LHCN-M2 (cell line): ENCODE data around the gene CEP295NL. TPM values are rescaled to one million over a fixed set of nuclear protein-coding genes. Genes with fewer than 3 reads are reported as not detected.
"Not testable (repeated sequence)": the region's sequence is repeated elsewhere in the genome, so short reads cannot be mapped to it uniquely, and the experiment has no call there.

Experiments used
- DNase-seq: peaks from one replicate; pipeline ENCODE4 v3.0.0-alpha.2; 2012; ENCODE audit warnings: low read depth
- total RNA-seq: library from RNA; depleted of rRNA; stranded (reverse); fragments of >200 nt; gene quantifications from 2 replicates; pipeline ENCODE4 v1.2.3, GENCODE V29; 2014

Gene CEP295NL
- total RNA-seq, 1 experiment from 2014 or later = 0.17 TPM

DNA sequence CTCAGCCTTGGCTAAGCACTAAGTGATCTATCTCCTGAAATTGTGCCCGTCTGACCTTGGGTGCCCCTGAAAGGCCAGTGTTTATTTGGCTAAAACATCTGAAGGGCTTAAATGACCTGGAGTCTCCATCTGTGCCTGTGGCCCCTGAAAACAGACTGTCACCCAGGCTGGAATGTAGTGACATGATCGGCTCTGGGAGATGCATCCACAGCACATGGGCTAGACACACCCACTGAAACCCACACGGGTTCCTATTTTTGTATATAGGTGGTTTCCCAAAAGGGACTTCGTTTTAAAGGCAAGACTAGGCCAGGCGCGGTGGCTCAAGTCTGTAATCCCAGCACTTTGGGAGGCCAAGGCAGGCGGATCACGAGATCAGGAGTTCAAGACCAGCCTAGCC is 13.5 kb downstream of the CEP295NL start:
- DNase-seq = no peak

DNA sequence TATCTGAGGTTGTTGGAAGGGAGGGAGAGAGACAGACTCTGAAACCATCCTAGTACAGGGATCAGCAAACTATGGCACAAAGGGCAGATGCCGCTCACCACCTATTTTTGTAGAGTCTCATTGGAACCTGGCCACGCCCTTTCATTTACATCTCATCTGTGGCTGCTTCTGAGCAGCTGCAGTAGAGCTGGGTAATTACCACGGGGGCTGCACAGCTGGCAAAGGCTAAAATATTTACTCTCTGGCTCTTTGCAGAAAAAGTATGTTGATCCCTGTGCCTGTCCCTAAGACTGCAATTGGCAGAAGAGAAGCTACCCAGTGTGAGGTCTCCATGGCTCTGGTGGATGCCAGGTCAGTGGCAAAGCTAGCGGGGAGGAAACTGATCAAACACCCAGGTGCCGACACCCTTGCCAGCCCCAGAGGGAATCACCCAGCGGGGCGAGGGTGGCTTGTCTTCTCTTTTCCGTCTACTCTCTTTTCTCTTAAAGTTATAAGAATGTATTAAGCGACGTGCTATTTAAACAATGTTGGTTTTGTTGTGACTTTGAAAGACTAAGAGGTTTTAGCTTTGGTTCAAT is 14.0 kb downstream of the CEP295NL start:
- no peak for DNase-seq

DNA sequence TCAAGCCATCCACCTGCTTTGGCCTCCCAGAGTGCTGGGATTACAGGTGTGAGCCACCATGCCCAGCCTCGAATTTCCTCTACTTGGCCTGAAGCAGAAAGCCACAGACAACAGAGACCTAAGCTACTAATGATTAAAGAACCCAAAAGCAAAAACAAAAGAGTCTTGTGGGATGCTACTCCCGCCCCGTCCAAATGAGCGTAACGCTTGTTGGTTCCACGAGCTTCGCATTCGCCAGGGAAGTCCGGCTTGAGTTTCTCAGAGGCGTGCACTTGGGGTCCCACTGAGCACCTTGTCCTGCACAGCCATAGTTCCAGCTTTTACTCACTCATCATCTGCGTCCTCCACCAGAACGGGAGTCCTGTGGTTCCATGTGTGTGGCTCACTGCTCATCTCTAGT is 16.0 kb downstream of the CEP295NL start:
- no peak for DNase-seq

GRCh38 chr17:78885956-78886355 is 17.0 kb downstream of the CEP295NL start:
- no peak for DNase-seq

- no peak for DNase-seq
Measured at GRCh38 chr17:78884876-78885667, 17.9 kb downstream of the CEP295NL start.

DNA sequence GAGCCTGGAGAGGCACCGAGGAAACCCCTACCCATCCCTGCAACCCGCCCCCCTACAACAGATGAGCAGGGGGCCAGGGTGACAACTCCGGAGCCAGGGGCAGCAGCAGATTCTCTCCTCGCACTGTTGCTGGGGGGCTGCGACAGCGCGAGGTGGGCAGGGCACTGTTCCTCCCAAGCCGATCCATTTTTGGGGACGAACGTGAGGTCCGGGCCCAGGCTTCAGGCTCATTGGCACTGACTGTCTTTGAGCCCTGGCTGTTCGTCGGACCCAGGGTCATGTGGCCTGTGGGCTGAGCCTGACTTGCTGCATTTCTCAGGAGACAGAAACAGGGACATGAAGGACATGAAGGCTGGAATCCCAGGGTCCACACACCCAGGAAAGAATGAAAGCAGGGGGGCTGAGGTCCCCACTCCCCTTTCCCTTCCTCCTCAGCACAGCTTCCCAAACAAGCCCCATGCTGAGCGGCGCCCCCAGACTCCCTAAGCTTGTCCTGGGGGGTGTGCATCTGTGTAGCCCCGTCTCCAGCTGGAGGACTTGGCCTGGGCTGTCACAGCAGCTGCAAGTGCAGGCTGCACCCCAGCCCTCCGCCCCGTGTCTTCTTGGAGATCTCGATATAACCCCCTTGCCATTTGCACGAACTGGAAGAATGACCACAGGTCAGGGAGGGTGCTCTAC is 18.7 kb downstream of the CEP295NL start:
- peak; percentile 41 for DNase-seq

DNA sequence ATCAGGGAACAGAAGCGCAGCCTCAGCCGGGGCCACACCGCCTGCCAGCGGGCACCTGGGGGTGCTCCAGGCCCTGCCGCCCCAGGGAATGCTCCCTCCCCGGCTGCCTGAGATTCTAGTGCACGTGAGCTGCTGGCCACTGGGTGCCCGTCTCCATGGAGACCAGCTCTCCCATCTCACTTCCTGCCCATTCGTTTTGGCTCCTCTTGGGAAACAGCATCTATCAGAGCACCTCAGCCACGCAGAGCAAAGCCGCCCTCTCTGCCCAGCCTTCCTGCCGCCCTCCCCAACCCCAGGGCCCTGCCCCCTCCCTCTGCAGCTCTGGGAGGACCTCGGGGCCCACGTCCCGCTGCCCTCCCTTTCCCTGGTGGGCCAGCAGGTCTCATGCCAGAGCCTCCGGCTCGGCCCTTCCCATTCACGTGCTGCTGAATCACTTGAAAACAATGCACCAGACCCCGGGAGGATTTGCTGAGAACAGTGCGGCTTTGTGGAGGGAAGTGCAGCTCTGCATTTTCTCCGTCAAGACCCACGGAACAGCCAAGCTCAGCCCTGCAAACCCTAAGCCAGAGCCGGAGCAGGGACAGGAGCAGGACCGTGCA is 19.4 kb downstream of the CEP295NL start:
- DNase-seq = peak; percentile 98

- DNase-seq = peak; percentile 91
Measured at GRCh38 chr17:78883089-78883532, 19.9 kb downstream of the CEP295NL start.

GRCh38 chr17:78882540-78883088 is 20.4 kb downstream of the CEP295NL start:
- no peak for DNase-seq

GRCh38 chr17:78879635-78880186 is 23.3 kb downstream of the CEP295NL start:
- peak; percentile 95 for DNase-seq

GRCh38 chr17:78878871-78879527 is 24.0 kb downstream of the CEP295NL start:
- DNase-seq = no peak

DNA sequence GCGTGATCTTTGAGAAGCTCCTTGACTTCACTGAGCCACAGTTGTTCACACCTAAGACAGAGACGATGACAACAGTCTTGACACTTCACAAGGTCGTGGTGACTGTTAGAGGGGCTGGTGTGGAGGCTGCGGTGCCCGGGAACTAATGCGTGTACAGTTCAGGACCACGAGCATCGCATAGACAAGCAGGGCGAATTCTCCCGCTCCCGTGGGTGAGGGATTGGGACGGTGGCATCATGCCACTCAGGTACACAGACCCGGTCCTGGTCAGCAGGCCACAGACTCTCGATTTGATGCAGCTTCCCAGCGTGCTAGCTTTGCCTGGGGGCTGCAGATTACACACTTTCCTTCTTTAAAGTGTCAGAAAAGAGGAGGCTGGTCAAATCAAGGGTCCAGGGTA is 24.7 kb downstream of the CEP295NL start:
- DNase-seq = no peak

GRCh38 chr17:78876954-78877517 is 26.0 kb downstream of the CEP295NL start:
- DNase-seq = not testable (repeated sequence)

- no peak for DNase-seq
Measured at GRCh38 chr17:78876094-78876597, 26.9 kb downstream of the CEP295NL start.

DNA sequence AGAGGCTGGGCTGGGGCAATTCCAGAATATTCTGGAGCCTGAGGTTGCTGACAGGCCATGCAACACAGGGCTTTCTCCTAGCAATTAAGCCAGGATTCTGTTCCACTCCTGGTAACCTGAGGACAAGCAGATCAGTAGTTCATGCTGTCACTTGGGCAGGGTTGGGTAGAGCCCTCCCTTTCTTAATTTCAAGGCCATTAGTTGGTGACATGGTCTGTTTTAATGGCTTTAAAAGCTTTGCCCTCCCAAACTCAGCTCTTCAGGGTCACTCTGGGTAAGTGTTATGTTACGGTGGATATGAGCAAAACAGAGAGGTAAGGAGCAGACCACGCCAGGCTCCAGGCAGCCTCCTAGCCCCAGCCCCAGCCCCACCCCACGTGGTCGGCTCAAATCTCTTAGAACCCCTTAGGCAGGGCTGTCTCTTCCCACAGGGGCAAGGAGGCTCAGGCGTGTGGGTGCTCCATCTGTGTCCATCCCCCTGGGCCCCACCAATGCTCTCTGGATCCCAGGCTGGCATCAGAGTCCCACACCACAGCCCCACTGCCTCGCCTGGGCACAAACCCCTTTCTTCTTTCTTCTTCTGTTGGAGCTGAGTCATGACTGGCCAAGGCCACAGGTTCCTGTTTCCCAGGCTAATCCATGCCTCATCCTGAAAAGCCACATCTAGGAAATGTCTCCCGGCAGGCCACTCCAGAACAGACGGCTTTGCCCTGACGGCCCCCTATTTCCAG is 27.5 kb downstream of the CEP295NL start:
- DNase-seq = peak; percentile 76

DNA sequence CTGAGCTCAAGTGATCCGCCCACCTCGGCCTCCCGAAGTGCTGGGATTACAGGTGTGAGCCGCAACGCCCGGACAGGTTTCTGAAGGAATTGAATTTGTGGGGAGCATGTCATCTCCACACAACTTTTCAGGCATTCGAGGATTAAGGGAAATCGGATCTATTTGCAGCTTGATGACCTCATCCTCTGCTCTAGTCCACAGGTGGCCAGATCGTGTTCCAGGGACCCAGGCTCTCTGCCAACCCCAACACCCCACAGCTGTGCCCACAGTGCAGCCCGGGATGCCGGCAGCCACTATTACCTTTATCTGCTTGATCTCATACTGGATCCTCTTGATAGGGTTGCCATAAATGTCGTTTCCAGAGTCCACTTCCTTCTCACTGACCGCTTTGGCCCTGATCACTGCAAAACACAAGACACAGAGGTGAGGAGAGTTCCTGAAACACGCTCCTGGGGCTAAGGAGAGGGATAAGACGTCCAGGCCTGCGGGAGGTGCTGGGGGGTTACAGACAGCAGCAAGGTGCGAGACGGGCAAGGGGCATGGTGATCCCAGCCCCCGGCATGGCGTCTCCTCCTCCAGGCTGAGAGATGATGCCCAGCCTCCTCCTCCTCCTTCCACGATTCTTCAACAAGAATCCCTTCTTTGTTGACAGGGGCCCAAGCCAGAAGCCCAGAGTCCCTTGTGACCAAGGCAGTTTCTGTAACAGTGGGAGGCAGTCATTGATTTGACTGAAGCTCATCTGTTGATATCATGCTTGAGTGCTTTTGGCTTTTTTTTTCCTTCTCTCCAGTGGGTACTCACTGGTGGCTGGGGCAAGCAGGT is 29.3 kb downstream of the CEP295NL start:
- DNase-seq = peak; percentile 91

GRCh38 chr17:78872486-78872885 is 30.5 kb downstream of the CEP295NL start:
- no peak for DNase-seq

- DNase-seq = no peak
Measured at GRCh38 chr17:78870621-78871020, 32.4 kb downstream of the CEP295NL start.

DNA sequence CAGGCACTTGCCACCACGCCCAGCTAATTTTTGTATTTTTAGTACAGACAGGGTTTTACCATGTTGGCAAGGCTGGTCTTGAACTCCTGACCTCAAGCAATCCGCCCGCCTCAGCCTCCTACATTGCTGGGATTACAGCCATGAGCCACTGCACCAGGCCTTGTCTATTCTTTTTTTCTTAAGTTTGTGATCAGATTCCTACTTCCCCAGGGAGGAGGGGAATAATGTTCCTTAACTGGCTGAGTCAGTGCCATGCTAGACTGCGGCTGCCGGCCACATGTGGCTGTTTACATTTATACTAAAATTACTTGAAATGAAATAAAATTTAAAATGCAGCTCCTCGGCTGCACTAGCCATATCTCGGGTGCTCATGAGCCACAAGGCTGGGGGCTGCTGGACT is 34.6 kb downstream of the CEP295NL start:
- DNase-seq = peak; percentile 91
